GM18873 (cell line): ENCODE data around the gene SELENOI.
"Not testable (repeated sequence)": the region's sequence is repeated elsewhere in the genome, so short reads cannot be mapped to it uniquely, and the experiment has no call there.

Experiments used
- ATAC-seq: cut with Tn5 transposase; IDR thresholded peaks from one replicate; pipeline ENCODE4 v1.9.1; 2021; ENCODE audit warnings: mild to moderate bottlenecking, moderate library complexity, moderate number of reproducible peaks; ENCODE audit not compliant: unreplicated experiment, low FRiP score

The SELENOI gene

DNA sequence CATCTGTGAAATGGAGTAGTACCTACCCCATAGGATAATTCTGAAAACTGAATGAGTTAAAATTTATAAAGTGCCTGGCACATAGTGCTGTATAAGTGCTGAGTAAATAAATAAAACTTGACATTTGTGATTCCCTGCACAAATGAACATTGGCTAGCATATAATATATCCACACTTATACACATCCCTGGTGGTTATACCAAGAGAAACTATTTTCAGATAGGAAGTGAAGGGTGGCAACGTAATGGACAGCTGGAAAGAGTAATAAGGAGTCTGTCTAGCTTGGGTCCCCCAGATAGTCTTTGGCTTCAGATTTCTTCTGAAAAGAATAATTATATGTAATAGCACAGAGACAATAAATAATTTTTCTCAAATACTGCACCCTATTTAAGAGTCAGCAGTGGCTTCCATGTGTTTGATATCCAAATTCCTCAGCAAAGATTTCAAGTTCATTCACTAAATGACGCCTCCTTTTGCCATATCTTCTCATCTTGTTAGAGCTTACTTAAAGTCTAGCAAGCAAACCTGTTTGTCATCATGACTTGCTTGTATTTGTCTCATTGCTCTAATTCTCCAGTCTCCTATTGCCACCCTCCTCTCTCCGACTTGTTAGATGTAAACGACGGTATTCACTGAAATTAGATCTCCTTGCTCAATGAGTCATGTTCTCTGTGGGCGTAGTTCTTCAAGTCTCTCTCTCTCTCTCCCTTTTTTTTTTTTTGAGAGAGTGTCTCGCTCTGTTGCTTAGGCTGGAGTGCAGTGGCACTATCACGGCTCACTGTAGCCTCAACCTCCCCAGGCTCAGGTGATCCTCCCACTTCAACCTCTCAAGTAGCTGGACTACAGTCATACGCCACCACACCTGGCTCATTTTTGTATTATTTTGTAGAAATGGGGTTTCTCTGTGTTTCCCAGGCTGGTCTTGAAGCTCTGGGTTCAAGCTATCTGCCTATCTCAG is 9.4 kb downstream of the SELENOI start:
- no peak for ATAC-seq

- ATAC-seq: no peak
Measured at GRCh38 chr2:26356111-26356510, 10.2 kb downstream of the SELENOI start.

- no peak for ATAC-seq
Measured at GRCh38 chr2:26356771-26357170, 10.8 kb downstream of the SELENOI start.

GRCh38 chr2:26359886-26360473 is 14.0 kb downstream of the SELENOI start:
- ATAC-seq: no peak

DNA sequence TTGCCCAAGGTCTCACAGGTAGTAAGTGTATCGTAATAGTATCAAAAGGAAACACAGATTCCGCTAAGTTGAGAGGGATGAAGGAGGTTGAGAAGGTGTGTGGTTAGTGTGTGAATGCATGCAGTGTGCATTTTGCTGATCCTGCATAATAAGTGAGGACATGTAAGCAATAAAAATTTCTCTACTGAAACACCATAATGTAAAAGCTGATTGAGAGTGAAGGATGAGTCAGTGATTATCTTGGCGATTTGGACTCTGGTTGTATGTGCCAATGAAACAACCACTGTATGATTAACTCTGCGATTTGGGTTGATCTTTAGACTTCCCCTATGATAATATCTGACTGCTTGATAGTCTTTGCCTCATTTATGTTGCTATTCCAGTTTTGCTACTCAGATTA is 17.4 kb downstream of the SELENOI start:
- ATAC-seq: no peak

DNA sequence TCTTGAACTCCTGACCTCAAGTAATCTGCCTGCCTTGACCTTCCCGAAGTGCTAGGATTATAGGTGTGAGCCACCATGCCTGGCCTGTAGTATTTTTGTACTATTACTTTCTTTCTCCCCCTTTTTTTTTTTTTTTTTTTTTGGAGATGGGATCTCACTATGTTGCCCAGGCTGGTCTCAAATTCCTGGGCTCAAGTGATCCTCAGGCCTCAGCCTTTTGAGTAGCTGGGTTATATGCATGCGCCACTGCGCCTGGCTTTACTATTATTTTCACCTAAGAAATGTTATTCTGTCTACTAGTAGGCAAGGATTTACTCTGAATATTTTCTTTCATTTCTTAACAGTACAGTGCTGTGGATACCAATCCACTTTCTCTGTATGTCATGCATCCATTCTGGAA is 18.0 kb downstream of the SELENOI start:
- ATAC-seq: no peak

- ATAC-seq: no peak
Measured at GRCh38 chr2:26364669-26365068, 18.7 kb downstream of the SELENOI start.

DNA sequence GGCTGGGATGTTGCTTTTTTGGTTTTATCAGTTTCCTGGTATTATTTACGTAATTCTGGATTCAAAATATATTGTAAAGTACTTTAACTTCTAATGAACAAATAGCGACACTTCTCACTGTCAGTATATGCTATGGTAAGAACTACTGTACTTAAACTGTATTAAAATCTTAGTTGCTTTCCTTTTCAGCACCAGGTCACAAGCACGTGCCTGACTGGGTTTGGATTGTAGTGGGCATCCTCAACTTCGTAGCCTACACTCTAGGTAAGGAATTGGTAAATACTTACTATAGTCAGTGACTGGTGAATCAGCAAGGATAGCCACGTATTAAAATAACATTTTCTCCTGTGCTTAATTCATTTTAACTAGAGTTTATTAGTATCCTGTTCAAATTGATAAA is 21.0 kb downstream of the SELENOI start:
- no peak for ATAC-seq

DNA sequence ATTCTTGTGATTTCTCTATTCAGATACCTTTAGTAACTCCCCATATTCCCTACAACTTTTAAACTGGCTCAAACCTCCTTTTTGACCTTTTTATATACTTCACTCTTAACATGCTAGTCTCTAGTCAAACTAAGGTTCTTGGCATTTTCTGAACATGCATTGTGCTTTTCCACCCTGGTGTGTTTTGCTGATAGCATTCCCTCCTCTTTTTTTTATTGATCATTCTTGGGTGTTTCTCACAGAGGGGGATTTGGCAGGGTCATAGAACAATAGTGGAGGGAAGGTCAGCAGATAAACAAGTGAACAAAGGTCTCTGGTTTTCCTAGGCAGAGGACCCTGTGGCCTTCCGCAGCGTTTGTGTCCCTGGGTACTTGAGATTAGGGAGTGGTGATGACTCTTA is 23.7 kb downstream of the SELENOI start:
- ATAC-seq: not testable (repeated sequence)

DNA sequence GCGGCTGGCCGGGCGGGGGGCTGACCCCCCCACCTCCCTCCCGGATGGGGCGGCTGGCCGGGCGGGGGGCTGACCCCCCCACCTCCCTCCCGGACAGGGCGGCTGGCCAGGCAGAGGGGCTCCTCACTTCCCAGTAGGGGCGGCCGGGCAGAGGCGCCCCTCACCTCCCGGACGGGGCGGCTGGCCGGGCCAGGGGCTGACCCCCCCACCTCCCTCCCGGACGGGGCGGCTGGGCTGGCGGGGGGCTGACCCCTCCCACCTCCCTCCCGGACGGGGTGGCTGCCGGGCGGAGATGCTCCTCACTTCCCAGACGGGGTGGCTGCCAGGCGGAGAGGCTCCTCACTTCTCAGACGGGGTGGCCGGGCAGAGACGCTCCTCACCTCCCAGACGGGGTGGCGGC is 25.0 kb downstream of the SELENOI start:
- ATAC-seq: not testable (repeated sequence)

DNA sequence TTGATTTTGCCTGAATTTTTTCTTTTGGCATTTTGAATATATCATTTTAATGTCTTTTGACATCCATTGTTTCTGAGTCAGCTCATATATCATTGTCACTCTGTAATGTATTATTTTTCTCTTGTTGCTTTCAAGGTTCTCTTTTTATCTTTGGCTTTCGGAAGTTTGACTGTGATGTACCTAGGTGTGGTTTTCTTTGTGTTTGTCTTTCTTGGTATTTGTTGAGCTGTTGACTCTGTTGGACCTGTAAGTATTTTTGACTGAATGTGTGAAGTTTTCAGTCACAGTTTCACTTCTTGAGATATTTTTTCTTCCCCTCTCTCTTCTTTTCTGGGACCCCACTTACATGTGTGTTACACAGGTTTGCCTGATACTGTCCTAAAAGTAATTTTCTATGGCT is 30.9 kb downstream of the SELENOI start:
- no peak for ATAC-seq

DNA sequence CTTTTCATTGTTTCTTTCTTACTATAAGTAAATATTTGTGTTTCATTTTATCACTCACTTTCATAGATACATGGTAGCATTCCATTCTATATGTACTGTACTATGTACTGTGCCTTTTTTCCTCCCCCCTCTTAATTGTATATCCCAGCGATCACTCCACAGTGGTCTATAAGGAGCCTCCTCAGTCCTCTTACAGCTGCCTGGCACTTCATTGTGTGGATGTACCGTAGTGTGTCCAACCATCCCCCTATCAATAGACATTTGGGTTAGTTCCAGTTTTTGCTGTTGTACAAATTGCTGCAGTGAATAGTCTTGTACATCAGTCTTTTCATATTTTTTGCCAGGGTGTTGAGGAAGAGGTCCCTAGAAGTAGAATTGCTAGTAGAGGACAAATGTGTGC is 34.3 kb downstream of the SELENOI start:
- ATAC-seq: no peak

DNA sequence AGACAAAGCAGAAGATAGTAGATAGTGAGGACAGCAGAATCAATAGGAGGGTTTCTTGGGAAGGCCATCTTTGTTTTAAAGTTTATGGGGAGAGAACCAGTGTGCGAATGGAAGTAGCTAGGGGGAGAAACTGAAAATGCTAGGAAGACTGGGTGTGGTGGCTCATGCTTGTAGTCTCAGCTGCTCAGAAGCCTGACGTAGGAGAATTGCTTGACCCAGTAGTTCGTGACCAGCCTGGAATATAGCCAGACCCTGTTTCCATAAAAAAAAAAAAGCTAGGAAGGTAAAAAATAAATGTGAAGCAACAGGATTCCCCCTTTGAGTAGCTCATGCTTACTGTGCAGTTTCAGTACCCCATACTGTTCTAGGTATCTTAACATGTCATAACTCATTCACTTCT is 36.6 kb downstream of the SELENOI start:
- ATAC-seq: no peak

GRCh38 chr2:26384183-26384582 is 38.2 kb downstream of the SELENOI start:
- ATAC-seq: no peak

DNA sequence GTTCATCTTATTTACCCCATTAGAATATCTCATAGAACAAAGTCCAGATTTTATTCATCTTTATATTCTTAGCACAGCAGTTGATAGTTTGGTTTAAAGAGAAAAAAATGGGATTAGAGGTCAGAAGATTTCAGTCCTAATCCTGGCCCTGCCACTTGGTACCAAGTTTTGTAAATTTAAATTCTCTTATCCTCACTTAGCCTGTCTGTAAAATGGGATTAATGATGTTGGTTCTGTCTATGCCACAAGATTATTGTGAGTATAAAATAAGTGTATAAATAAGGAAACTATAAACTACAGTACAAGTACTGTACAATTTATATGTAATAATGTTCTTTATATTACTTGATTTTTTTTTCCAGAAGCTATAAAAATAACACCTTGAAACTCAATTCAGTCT is 38.7 kb downstream of the SELENOI start:
- no peak for ATAC-seq

- ATAC-seq: no peak
Measured at GRCh38 chr2:26387189-26387588, 41.2 kb downstream of the SELENOI start.

DNA sequence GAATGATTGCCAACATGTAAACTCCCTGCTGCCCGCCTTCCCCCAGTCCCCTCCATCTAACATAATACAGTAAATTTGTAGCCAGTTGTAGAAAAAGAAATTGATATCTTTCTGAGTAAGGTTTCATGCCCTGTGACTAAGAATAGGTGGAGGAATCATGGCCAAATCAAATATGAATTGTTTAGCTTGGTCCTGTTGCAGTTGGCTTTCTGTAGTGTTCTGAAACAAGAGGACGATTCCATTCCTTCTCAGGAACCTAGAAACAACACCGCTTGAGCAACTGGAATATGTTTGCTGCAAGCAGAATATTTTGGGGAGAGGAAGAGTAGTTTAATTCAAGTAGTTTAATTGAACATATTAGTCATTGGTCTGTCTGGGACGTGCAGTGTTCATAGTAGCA is 48.8 kb downstream of the SELENOI start:
- ATAC-seq: no peak

- ATAC-seq: no peak
Measured at GRCh38 chr2:26395394-26395793, 49.5 kb downstream of the SELENOI start.

DNA sequence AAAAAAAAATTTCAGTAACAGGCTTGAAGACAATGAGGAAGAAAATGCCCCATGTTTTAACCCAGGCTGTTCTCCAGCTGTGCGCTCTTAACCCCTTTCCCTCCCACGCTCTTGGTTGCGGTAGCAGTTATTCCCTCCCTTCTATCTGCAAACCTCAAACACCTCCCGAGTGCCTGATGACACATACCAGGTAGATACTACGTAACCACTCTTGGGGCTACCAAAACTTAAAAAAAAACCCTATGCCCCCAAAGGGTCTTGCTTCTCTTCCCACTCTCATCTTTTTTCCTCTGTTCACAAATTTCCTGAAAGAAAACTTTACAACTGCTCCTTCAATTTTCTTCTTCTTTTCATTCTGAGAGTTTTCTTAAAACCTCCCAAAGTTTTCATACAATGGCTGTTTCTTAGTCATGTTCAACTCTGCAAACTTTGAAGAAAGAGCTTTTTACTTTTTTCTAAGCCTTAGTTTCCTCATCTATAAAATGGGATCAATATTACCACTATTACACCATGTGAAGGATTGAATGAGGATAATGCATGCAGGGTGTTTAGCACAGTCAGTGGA is 50.9 kb downstream of the SELENOI start:
- ATAC-seq: no peak

- ATAC-seq: no peak
Measured at GRCh38 chr2:26399771-26400376, 53.9 kb downstream of the SELENOI start.

DNA sequence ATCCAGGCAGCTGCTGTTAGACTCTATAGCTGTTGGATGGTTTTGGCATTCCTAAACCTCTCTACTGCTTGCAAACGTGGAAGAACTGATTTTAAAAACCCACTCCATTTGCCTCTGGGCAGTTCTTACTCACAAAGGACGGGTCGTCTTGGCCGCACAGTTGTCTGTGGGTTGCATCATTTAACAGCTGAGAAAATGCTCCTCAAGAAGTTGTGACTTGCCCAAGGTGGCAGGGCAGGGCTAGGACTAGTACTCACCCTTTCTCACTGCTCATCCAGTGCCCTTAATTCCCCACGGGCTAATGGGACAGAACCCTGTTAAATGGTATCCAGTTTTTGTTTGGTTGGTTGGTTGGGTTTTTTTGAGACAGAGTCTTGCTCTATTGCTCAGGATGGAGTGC is 54.8 kb downstream of the SELENOI start:
- ATAC-seq: no peak
